H1 (cell line): Measurements from ENCODE around the gene ZNF490. TPM values are rescaled to one million over a fixed set of nuclear protein-coding genes. Genes with fewer than 3 reads are reported as not detected.

ENCODE experiments used
- CTCF ChIA-PET: fragments of 300-600 bp; sonication (Branson Sonifier 250); formaldehyde crosslinking; loops from one replicate; lab custom pipeline; 2021; ENCODE audit not compliant: partially characterized antibody; lab: Charles Lee
- POLR2A ChIA-PET: fragments of 300-600 bp; sonication (Branson Sonifier 250); formaldehyde crosslinking; loops from one replicate; lab custom pipeline; 2021; ENCODE audit warnings: inconsistent platforms; ENCODE audit not compliant: partially characterized antibody; lab: Charles Lee
- DNase-seq, 2 experiments: peaks; one replicate each; pipeline versions ENCODE4 v3.0.0 to v3.0.0-alpha.2; 2010 to 2022; ENCODE audit warnings: low spot score in 2 of 2, low read depth in 1 of 2, mixed read lengths in 1 of 2
- FAIRE-seq: peaks from 2 replicates; lab custom pipeline; 2011; peaks lifted over from hg19 to GRCh38; lab: Jason Lieb, UNC
- H2AFZ ChIP-seq: 2 replicates; pipeline ENCODE4 v1.8.1; 2012; ENCODE audit warnings: low read length, inconsistent platforms
- H2AK5ac ChIP-seq: 2 replicates; pipeline ENCODE4 v1.6.1; 2013; ENCODE audit warnings: low read depth, low read length
- H2BK120ac ChIP-seq: replicated peaks from 2 replicates; pipeline ENCODE3; 2013; ENCODE audit warnings: low read depth, low read length, inconsistent platforms
- H2BK12ac ChIP-seq: 2 replicates; pipeline ENCODE4 v1.6.1; 2013; ENCODE audit warnings: low read depth, low read length
- H2BK15ac ChIP-seq: 2 replicates; pipeline ENCODE4 v1.6.1; 2013; ENCODE audit warnings: low read length
- H2BK20ac ChIP-seq: 2 replicates; pipeline ENCODE4 v1.6.1; 2013; ENCODE audit warnings: low read length
- H2BK5ac ChIP-seq: 2 replicates; pipeline ENCODE4 v1.6.1; 2013; ENCODE audit warnings: low read depth, low read length
- H3K14ac ChIP-seq: 2 replicates; pipeline ENCODE4 v1.6.1; 2013; ENCODE audit warnings: inconsistent platforms; ENCODE audit not compliant: insufficient read length
- H3K18ac ChIP-seq: 2 replicates; pipeline ENCODE4 v1.6.1; 2013; ENCODE audit warnings: low read length; ENCODE audit errors: extremely low read depth
- H3K23ac ChIP-seq: 2 replicates; pipeline ENCODE4 v1.6.1; 2013; ENCODE audit warnings: inconsistent platforms; ENCODE audit not compliant: insufficient read length
- H3K23me2 ChIP-seq: 2 replicates; pipeline ENCODE4 v1.6.1; 2013; ENCODE audit warnings: low read depth, low read length
- H3K27ac ChIP-seq: 2 replicates; pipeline ENCODE4 v1.6.1; 2011; ENCODE audit warnings: low read depth, low read length, inconsistent platforms
- H3K27me3 ChIP-seq, 4 experiments: replicated peaks in 1 of 4; 1 replicate in 1 of 4; 2 replicates in 3 of 4; pipeline versions ENCODE4 v1.6.1 to v1.8.1; 2011 to 2013; ENCODE audit warnings: low read length in 3 of 4, mild to moderate bottlenecking in 3 of 4, inconsistent platforms in 2 of 4, mixed read lengths in 2 of 4, moderate library complexity in 1 of 4; ENCODE audit not compliant: control insufficient read depth in 3 of 4, insufficient read depth in 3 of 4; ENCODE audit errors: extremely low read depth in 1 of 4
- H3K36me3 ChIP-seq, 4 experiments: 2 replicates each; pipeline versions ENCODE4 v1.6.1 to v1.8.1; 2011 to 2013; ENCODE audit warnings: mild to moderate bottlenecking in 4 of 4, low read length in 3 of 4, moderate library complexity in 2 of 4, control low read depth in 1 of 4, inconsistent platforms in 1 of 4; ENCODE audit not compliant: insufficient read depth in 4 of 4, control insufficient read depth in 2 of 4
- H3K4ac ChIP-seq: replicated peaks from 2 replicates; pipeline ENCODE3; 2013; ENCODE audit warnings: low read length, low read depth, mixed read lengths, inconsistent platforms; ENCODE audit not compliant: insufficient read length
- H3K4me1 ChIP-seq, 4 experiments: replicated peaks in 1 of 4; 1 replicate in 1 of 4; 2 replicates in 3 of 4; pipeline versions ENCODE4 v1.6.1 to v1.8.1; 2011 to 2013; ENCODE audit warnings: low read length in 3 of 4, inconsistent platforms in 2 of 4, mixed read lengths in 1 of 4; ENCODE audit not compliant: insufficient read depth in 4 of 4, control insufficient read depth in 3 of 4
- H3K4me2 ChIP-seq, 2 experiments: 2 replicates each; pipeline versions ENCODE4 v1.6.1 to v1.8.1; 2011 to 2013; ENCODE audit warnings: low read depth in 2 of 2, low read length in 2 of 2, control low read depth in 1 of 2, inconsistent platforms in 1 of 2, mild to moderate bottlenecking in 1 of 2; ENCODE audit not compliant: insufficient read depth in 1 of 2
- H3K4me3 ChIP-seq, 4 experiments: fragments of 200-600, 300-600 bp in 1 of 4; sonication (generic), shearing (Covaris generic), sonication (Bioruptor Twin) in 1 of 4; 2 replicates each; pipeline versions ENCODE4 v1.5.1 to v1.8.1; 2011 to 2016; ENCODE audit warnings: low read length in 4 of 4, low read depth in 3 of 4, control low read depth in 2 of 4, inconsistent platforms in 2 of 4, mild to moderate bottlenecking in 2 of 4, mixed read lengths in 1 of 4, moderate library complexity in 1 of 4; ENCODE audit not compliant: insufficient read depth in 2 of 4; ENCODE audit errors: extremely low read depth in 1 of 4
- H3K56ac ChIP-seq: replicated peaks from 2 replicates; pipeline ENCODE3; 2013; ENCODE audit warnings: low read depth, mild to moderate bottlenecking, mixed read lengths, low read length, inconsistent platforms; ENCODE audit not compliant: insufficient read length
- H3K79me1 ChIP-seq: 2 replicates; pipeline ENCODE4 v1.6.1; 2013; ENCODE audit warnings: low read depth, low read length, control low read depth
- H3K79me2 ChIP-seq, 2 experiments: 2 replicates each; pipeline versions ENCODE4 v1.6.1 to v1.8.1; 2012 to 2013; ENCODE audit warnings: low read length in 2 of 2, mild to moderate bottlenecking in 2 of 2, inconsistent platforms in 1 of 2; ENCODE audit not compliant: insufficient read depth in 2 of 2, control insufficient read depth in 1 of 2
- H3K9ac ChIP-seq, 4 experiments: replicated peaks in 1 of 4; 1 replicate in 1 of 4; 2 replicates in 3 of 4; pipeline versions ENCODE4 v1.6.1 to v1.8.1; 2011 to 2013; ENCODE audit warnings: low read depth in 3 of 4, low read length in 3 of 4, control low read depth in 2 of 4, mild to moderate bottlenecking in 2 of 4, moderate library complexity in 2 of 4, inconsistent platforms in 1 of 4; ENCODE audit errors: extremely low read depth in 1 of 4
- H3K9me3 ChIP-seq, 2 experiments: 2 replicates each; pipeline versions ENCODE4 v1.6.1 to v1.8.1; 2012 to 2013; ENCODE audit warnings: mild to moderate bottlenecking in 2 of 2, moderate library complexity in 2 of 2, control low read depth in 1 of 2, inconsistent platforms in 1 of 2, low read depth in 1 of 2, low read length in 1 of 2, mixed read lengths in 1 of 2; ENCODE audit not compliant: insufficient read depth in 2 of 2
- H4K20me1 ChIP-seq, 2 experiments: replicated peaks in 1 of 2; 2 replicates each; pipeline versions ENCODE3 to v1.8.1; 2011 to 2013; ENCODE audit warnings: inconsistent platforms in 2 of 2, low read length in 2 of 2, mild to moderate bottlenecking in 1 of 2; ENCODE audit not compliant: insufficient read depth in 2 of 2, control insufficient read depth in 1 of 2
- H4K5ac ChIP-seq: 2 replicates; pipeline ENCODE4 v1.6.1; 2013; ENCODE audit warnings: low read length, low read depth, mixed read lengths, inconsistent platforms; ENCODE audit not compliant: insufficient read length
- H4K8ac ChIP-seq: 2 replicates; pipeline ENCODE4 v1.8.0; 2013; ENCODE audit warnings: mild to moderate bottlenecking, moderate library complexity, low read length, inconsistent platforms; ENCODE audit not compliant: insufficient read depth; ENCODE audit errors: extremely low read depth
- H4K91ac ChIP-seq: replicated peaks from 2 replicates; pipeline ENCODE3; 2013; ENCODE audit warnings: low read length, mixed read lengths, inconsistent platforms; ENCODE audit not compliant: insufficient read length
- MAFK ChIP-seq: IDR thresholded peaks from 2 replicates; pipeline ENCODE4 v1.6.1; 2012; ENCODE audit warnings: low read depth, mild to moderate bottlenecking, improper control_type of control experiment, low read length
- POLR2AphosphoS5 ChIP-seq: IDR thresholded peaks from 2 replicates; pipeline ENCODE4 v1.6.1; 2011; ENCODE audit warnings: low read depth, low read length
- SP1 ChIP-seq: IDR thresholded peaks from 2 replicates; pipeline ENCODE4 v1.6.1; 2011; ENCODE audit warnings: low read depth, low read length
- WGBS, 2 experiments: shearing (Covaris generic) in 1 of 2; methylation state at CpG; one replicate each; pipeline versions ENCODE4 v1.1.6 to v1.1.7; 2013 to 2015; ENCODE audit warnings: low lambda C conversion rate in 2 of 2, mixed read lengths in 2 of 2, inconsistent platforms in 1 of 2, low coverage in 1 of 2, missing lambda C conversion rate in 1 of 2; ENCODE audit not compliant: insufficient replicate concordance in 2 of 2, insufficient coverage in 1 of 2, insufficient read length in 1 of 2; ENCODE audit errors: extremely low coverage in 1 of 2, missing lambda C conversion rate in 1 of 2; 5-methylcytosine and 5-hydroxymethylcytosine counted together
- polyA plus RNA-seq, 7 experiments: library from polyadenylated mRNA; depleted of rRNA in 3 of 7; stranded (reverse) in 5 of 7; unstranded in 2 of 7; fragments of >200 nt in 5 of 7; fragments of 200-250 nt in 2 of 7; gene quantifications; 1 replicate in 5 of 7; 2 replicates in 1 of 7; 4 replicates in 1 of 7; pipeline versions ENCODE4 v1.2.1 to v1.2.3, GENCODE V29; 2011 to 2013; ENCODE audit warnings: missing spikeins in 2 of 7, mixed read lengths in 2 of 7
- total RNA-seq: library from RNA; stranded (reverse); fragmentation: NEBNext Ultra II Directional; extraction: Animal tissue kit (Norgen Biotek cat#: 25700); gene quantifications from 2 replicates; pipeline ENCODE4 v1.2.1, GENCODE V29; 2021

The ZNF490 gene
- total and polyA plus RNA-seq, 2 of the 8 experiments (the other 6 are each of a cell fraction or from before 2014, with no cell fraction given), result 1.7 to 9.0 TPM

DNA sequence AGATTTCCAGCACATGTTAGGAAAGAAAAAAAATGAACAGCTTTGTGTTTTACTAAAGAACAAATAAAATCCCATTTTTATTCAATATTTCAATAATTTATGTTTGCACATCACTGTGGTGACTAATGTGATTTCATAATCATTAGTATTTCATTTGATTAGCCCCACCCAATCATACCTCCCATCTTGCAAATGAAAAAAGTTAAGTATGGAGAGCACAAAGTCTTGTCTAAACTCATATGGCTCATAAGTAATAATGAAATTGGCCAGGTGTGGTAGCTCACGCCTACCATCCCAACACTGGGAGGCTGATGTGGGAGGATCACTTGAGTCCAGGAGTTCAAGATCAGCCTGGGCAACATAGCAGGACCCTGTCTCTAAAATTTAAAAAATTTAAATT, 3.8 kb downstream of the ZNF490 start:
- Histone ChIP-seq H4K5ac (no peak overlapping the region), H3K23me2 (no peaks in the 10 kb centered on the region), H2BK20ac (no peak overlapping the region), H2BK5ac (no peak overlapping the region), H3K79me2 (peaks cover 0 to 15% of the 10 kb centered on the region in 2 experiments; a peak in 3 of 4 replicates), H3K14ac (no peak overlapping the region), H3K4me3 (no peak overlapping the region), H3K4me2 (no peak overlapping the region), H2BK12ac (no peak overlapping the region), H4K91ac (no peak overlapping the region), H3K27me3 (no peaks in the 10 kb centered on the region), H3K36me3 (peaks cover 0 to 5% (median under 1%) of the 10 kb centered on the region in 4 experiments; a peak in 4 of 8 replicates), H3K79me1 (no peaks in the 10 kb centered on the region; the same call in 1 of the 2 replicates), H3K9ac (no peak overlapping the region), H3K23ac (no peak overlapping the region), H2BK120ac (no peak overlapping the region), H2AK5ac (no peak overlapping the region), H3K27ac (no peak overlapping the region), H3K4ac (no peak overlapping the region), H3K56ac (no peak overlapping the region), H4K8ac (no peak overlapping the region), H4K20me1 (peaks cover 0 to 2% of the 10 kb centered on the region in 2 experiments), H2AFZ (no peak overlapping the region), H2BK15ac (no peak overlapping the region), H3K4me1 (peaks cover 0 to 2% (median 0%) of the 10 kb centered on the region in 4 experiments; a peak in 1 of 7 replicates), H3K9me3 (no peaks in the 10 kb centered on the region), H3K18ac (no peak overlapping the region)
- CTCF ChIA-PET, result interaction anchor here (0.6 to 0.7 kb wide), 4 partner anchors 9 to 64 kb away, joined by 3 to 4 read pairs (median 3); no protein-coding TSS in a partner anchor
- POLR2A ChIA-PET, result interaction anchor here (1.0 kb wide), 1 partner anchor 19 kb away, joined by 3 read pairs; no protein-coding TSS in a partner anchor
- DNase-seq, result no peak
- TF ChIP-seq POLR2AphosphoS5 (no peak), SP1 (no peak), MAFK (no peak)
- WGBS, 2 experiments, result 100% methylated on average over 1 of the region's 1 CpG; no CpG with 5 or more reads in 1 of the 2 experiments
- FAIRE-seq, result no peak
